Tibial nerve (tissue), 3 donors: ENCODE results near the gene NAT10.

Experiments used
- POLR2A ChIP-seq, 2 donors: fragments of 450-650 bp; IDR thresholded peaks; one replicate each; pipeline ENCODE4 v1.6.1; 2017; ENCODE audit warnings: antibody characterized with exemption in 2 of 2, mild to moderate bottlenecking in 2 of 2, moderate library complexity in 2 of 2
- TF ChIP-seq, protein P1 (sequence below), 5 experiments: fragments of 200-600 bp in 3 of 5; fragments of 450-650 bp in 2 of 5; sonication (generic) in 3 of 5; IDR thresholded peaks; one replicate each; pipeline ENCODE4 v1.5.1; 2016 to 2019; ENCODE audit warnings: antibody characterized with exemption in 5 of 5, mild to moderate bottlenecking in 3 of 5, moderate library complexity in 2 of 5

DNA sequence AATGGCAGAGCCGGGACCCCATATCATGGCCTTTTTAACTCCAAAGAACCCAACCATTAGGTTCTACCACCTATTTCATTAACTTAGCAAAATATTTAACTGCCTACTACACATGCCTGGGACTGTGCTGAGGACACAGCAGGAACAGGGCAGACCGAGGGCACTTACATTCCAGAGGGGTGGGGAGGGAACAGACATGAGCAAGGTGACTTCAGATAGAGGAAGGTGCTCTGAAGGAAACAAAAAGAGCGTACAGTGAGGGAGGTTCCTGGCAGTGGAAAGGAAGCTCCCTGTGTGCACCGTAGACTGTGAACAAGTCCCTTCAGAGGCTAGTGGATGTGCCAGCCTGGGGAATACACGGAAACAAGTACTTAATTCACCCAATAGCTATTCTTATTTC is 82.8 kb downstream of the NAT10 start:
- TF ChIP-seq, protein P1, sequence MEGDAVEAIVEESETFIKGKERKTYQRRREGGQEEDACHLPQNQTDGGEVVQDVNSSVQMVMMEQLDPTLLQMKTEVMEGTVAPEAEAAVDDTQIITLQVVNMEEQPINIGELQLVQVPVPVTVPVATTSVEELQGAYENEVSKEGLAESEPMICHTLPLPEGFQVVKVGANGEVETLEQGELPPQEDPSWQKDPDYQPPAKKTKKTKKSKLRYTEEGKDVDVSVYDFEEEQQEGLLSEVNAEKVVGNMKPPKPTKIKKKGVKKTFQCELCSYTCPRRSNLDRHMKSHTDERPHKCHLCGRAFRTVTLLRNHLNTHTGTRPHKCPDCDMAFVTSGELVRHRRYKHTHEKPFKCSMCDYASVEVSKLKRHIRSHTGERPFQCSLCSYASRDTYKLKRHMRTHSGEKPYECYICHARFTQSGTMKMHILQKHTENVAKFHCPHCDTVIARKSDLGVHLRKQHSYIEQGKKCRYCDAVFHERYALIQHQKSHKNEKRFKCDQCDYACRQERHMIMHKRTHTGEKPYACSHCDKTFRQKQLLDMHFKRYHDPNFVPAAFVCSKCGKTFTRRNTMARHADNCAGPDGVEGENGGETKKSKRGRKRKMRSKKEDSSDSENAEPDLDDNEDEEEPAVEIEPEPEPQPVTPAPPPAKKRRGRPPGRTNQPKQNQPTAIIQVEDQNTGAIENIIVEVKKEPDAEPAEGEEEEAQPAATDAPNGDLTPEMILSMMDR (IDR thresholded peaks at IDR 0.05): no peak
- TF ChIP-seq POLR2A (IDR thresholded peaks at IDR 0.05): no peak
